Neural cell (in vitro differentiated cells): ENCODE results near the gene SBNO1. TPM values are rescaled to one million over a fixed set of nuclear protein-coding genes. Genes with fewer than 3 reads are reported as not detected.

Experiments used
- H2AFZ ChIP-seq: fragments of 200-600, 300-800 bp; sonication (generic), shearing (Covaris generic); 2 replicates; pipeline ENCODE4 v1.6.0; 2014; ENCODE audit warnings: low read depth, mild to moderate bottlenecking, antibody characterized with exemption, low read length, moderate library complexity
- H3F3A ChIP-seq: fragments of 200-600 bp; shearing (Covaris generic); 2 replicates; pipeline ENCODE4 v1.6.1; 2016; ENCODE audit warnings: mild to moderate bottlenecking, moderate library complexity, mixed read lengths, antibody characterized with exemption, low read length; ENCODE audit not compliant: insufficient read depth, poor library complexity, severe bottlenecking
- H3K27ac ChIP-seq: fragments of 200-600, 300-800 bp; sonication (generic), shearing (Covaris generic); 2 replicates; pipeline ENCODE4 v1.5.1; 2014; ENCODE audit warnings: mild to moderate bottlenecking, low read length, moderate library complexity
- H3K27me3 ChIP-seq: fragments of 300-800, 200-600 bp; sonication (generic), shearing (Covaris generic); 2 replicates; pipeline ENCODE4 v1.6.0; 2014; ENCODE audit warnings: mild to moderate bottlenecking, low read depth, low read length, moderate library complexity; ENCODE audit not compliant: insufficient read depth
- H3K36me3 ChIP-seq: fragments of 300-800, 200-600 bp; sonication (generic), shearing (Covaris generic); 2 replicates; pipeline ENCODE4 v1.5.1; 2014; ENCODE audit warnings: mild to moderate bottlenecking, antibody characterized with exemption, low read length, moderate library complexity; ENCODE audit not compliant: insufficient read depth
- H3K4me2 ChIP-seq: fragments of 300-800, 200-600 bp; sonication (generic), shearing (Covaris generic); 2 replicates; pipeline ENCODE4 v1.6.0; 2014; ENCODE audit warnings: mild to moderate bottlenecking, low read length
- H3K4me3 ChIP-seq: fragments of 300-800, 200-600 bp; sonication (generic), shearing (Covaris generic); 2 replicates; pipeline ENCODE4 v1.5.1; 2014; ENCODE audit warnings: mild to moderate bottlenecking, low read length, moderate library complexity
- H3K79me2 ChIP-seq: fragments of 200-600 bp; shearing (Covaris generic); replicated peaks from 2 replicates; pipeline ENCODE4 v1.6.0; 2014; ENCODE audit warnings: mild to moderate bottlenecking, low read length, moderate library complexity; ENCODE audit not compliant: insufficient read depth
- H3K9ac ChIP-seq: fragments of 300-800, 200-600 bp; sonication (generic), shearing (Covaris generic); 2 replicates; pipeline ENCODE4 v1.6.1; 2016; ENCODE audit warnings: mild to moderate bottlenecking, low read length, mixed read lengths
- H3K9me2 ChIP-seq: fragments of 200-600 bp; shearing (Covaris generic); 2 replicates; pipeline ENCODE4 v1.6.1; 2016; ENCODE audit warnings: mild to moderate bottlenecking, low read length, mixed read lengths; ENCODE audit not compliant: insufficient read depth
- H3K9me3 ChIP-seq: fragments of 200-600, 300-800 bp; sonication (generic), shearing (Covaris generic); 2 replicates; pipeline ENCODE4 v1.6.1; 2016; ENCODE audit warnings: mild to moderate bottlenecking, mixed run types, low read length, moderate library complexity, mixed read lengths
- H4K20me1 ChIP-seq: fragments of 200-600 bp; shearing (Covaris generic); 2 replicates; pipeline ENCODE4 v1.6.1; 2016; ENCODE audit warnings: mild to moderate bottlenecking, mixed run types; ENCODE audit not compliant: insufficient read depth
- CTCF ChIP-seq: fragments of 450-650 bp; IDR thresholded peaks from 2 replicates; pipeline ENCODE4 v1.5.1; 2014; ENCODE audit warnings: antibody characterized with exemption, mild to moderate bottlenecking, moderate library complexity; ENCODE audit not compliant: poor library complexity, severe bottlenecking
- EP300 ChIP-seq: fragments of 450-650 bp; conservative IDR thresholded peaks from 2 replicates; pipeline ENCODE4 v1.6.1; 2014; ENCODE audit warnings: antibody characterized with exemption, mild to moderate bottlenecking, moderate library complexity; ENCODE audit not compliant: poor library complexity, severe bottlenecking
- EZH2 ChIP-seq: fragments of 200-600, 300-800 bp; shearing (Covaris generic), sonication (generic); IDR thresholded peaks from 2 replicates; pipeline ENCODE4 v1.6.1; 2014; ENCODE audit warnings: antibody characterized with exemption, low read length, borderline replicate concordance, mild to moderate bottlenecking; ENCODE audit not compliant: insufficient read depth, poor library complexity, severe bottlenecking
- MXI1 ChIP-seq: fragments of 450-650 bp; conservative IDR thresholded peaks from 2 replicates; pipeline ENCODE4 v1.6.1; 2014; ENCODE audit warnings: antibody characterized with exemption, mild to moderate bottlenecking; ENCODE audit not compliant: poor library complexity, severe bottlenecking
- POLR2AphosphoS5 ChIP-seq: IDR thresholded peaks from 2 replicates; pipeline ENCODE4 v1.6.1; 2012
- RAD21 ChIP-seq: fragments of 450-650 bp; conservative IDR thresholded peaks from 2 replicates; pipeline ENCODE4 v1.6.1; 2014; ENCODE audit warnings: antibody characterized with exemption, mild to moderate bottlenecking, moderate library complexity
- REST ChIP-seq: IDR thresholded peaks from 2 replicates; pipeline ENCODE4 v1.6.1; 2012; ENCODE audit warnings: borderline replicate concordance
- SMC3 ChIP-seq: fragments of 450-650 bp; conservative IDR thresholded peaks from 2 replicates; pipeline ENCODE4 v1.6.1; 2014; ENCODE audit warnings: antibody characterized with exemption, mild to moderate bottlenecking, moderate library complexity; ENCODE audit not compliant: poor library complexity
- TAF1 ChIP-seq: IDR thresholded peaks from 2 replicates; pipeline ENCODE4 v1.6.1; 2012; ENCODE audit warnings: low read depth
- polyA plus RNA-seq: library from polyadenylated mRNA; depleted of rRNA; stranded (reverse); fragments of >200 nt; gene quantifications from 2 replicates; pipeline ENCODE4 v1.2.3, GENCODE V29; 2014

SBNO1 gene
- polyA plus RNA-seq, 1 donor from 2014 or later = 17.9 TPM

- no peaks in the 10 kb centered on the region for H3F3A ChIP-seq
- H3K9me3 ChIP-seq = no peaks in the 10 kb centered on the region
- no peak overlapping the region for H3K9ac ChIP-seq
- H3K4me2 ChIP-seq = no peak overlapping the region
- no peaks in the 10 kb centered on the region for H3K27me3 ChIP-seq
- H4K20me1 ChIP-seq = no peaks in the 10 kb centered on the region
- H2AFZ ChIP-seq = no peak overlapping the region
- no peak overlapping the region for H3K27ac ChIP-seq
- H3K36me3 ChIP-seq = peaks cover 9% of the 10 kb centered on the region
- no peaks in the 10 kb centered on the region for H3K79me2 ChIP-seq
- no peaks in the 10 kb centered on the region for H3K9me2 ChIP-seq
- H3K4me3 ChIP-seq = no peak overlapping the region
- no peak for TF ChIP-seq CTCF
These were observed 32.3 kb upstream of the SBNO1 start for GRCh38 chr12:123396954-123397353.

GRCh38 chr12:123396543-123396942 lies 31.9 kb upstream of the SBNO1 start:
- no peak overlapping the region for H3K4me3 ChIP-seq
- peaks cover 3% of the 10 kb centered on the region for H3K79me2 ChIP-seq
- no peaks in the 10 kb centered on the region for H3K27me3 ChIP-seq
- no peaks in the 10 kb centered on the region for H3F3A ChIP-seq
- H3K27ac ChIP-seq = no peak overlapping the region
- H3K9me2 ChIP-seq = no peaks in the 10 kb centered on the region
- TF ChIP-seq EZH2 (no peak), RAD21 (no peak), CTCF (no peak), REST (no peak), POLR2AphosphoS5 (no peak), TAF1 (no peak), MXI1 (no peak), EP300 (no peak), SMC3 (no peak)
- H4K20me1 ChIP-seq = no peaks in the 10 kb centered on the region
- no peak overlapping the region for H2AFZ ChIP-seq
- peaks cover 9% of the 10 kb centered on the region for H3K36me3 ChIP-seq
- no peak overlapping the region for H3K4me2 ChIP-seq
- H3K9ac ChIP-seq = no peak overlapping the region
- no peaks in the 10 kb centered on the region for H3K9me3 ChIP-seq
